SH-SY5Y (cell line): ENCODE data around the gene MUC5AC.

Experiments used
- GATA2 ChIP-seq: IDR thresholded peaks from 2 replicates; pipeline ENCODE4 v1.6.1; 2011; ENCODE audit warnings: mild to moderate bottlenecking, low read depth, low read length
- GATA3 ChIP-seq: IDR thresholded peaks from 2 replicates; pipeline ENCODE4 v1.6.1; 2011; ENCODE audit warnings: low read depth, mild to moderate bottlenecking, low read length, moderate library complexity

MUC5AC gene

DNA sequence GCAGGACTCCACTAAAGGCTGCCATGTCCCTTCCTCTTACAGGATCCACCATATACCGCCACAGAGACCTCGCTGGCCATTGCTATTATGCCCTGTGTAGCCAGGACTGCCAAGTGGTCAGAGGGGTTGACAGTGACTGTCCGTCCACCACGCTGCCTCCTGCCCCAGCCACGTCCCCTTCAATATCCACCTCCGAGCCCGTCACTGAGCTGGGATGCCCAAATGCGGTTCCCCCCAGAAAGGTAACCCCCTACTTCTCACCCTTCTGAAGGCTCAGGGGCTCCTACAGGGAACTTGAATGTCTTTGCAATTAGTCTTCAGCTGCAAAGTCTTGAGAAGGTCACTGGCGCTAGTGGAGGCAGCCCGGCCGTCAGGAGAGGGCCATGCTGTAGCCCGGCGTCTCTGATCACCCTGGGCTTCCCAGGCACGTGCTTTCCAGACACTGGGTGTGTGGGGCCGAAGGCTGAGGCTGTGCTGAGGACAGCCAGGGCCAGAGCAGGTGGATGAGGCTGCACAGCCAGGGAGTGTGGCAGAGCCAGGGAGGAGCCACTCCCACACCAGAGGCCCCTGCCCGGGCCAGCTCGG, 35.1 kb downstream of the MUC5AC start:
- TF ChIP-seq GATA2 (no peak), GATA3 (no peak)

DNA sequence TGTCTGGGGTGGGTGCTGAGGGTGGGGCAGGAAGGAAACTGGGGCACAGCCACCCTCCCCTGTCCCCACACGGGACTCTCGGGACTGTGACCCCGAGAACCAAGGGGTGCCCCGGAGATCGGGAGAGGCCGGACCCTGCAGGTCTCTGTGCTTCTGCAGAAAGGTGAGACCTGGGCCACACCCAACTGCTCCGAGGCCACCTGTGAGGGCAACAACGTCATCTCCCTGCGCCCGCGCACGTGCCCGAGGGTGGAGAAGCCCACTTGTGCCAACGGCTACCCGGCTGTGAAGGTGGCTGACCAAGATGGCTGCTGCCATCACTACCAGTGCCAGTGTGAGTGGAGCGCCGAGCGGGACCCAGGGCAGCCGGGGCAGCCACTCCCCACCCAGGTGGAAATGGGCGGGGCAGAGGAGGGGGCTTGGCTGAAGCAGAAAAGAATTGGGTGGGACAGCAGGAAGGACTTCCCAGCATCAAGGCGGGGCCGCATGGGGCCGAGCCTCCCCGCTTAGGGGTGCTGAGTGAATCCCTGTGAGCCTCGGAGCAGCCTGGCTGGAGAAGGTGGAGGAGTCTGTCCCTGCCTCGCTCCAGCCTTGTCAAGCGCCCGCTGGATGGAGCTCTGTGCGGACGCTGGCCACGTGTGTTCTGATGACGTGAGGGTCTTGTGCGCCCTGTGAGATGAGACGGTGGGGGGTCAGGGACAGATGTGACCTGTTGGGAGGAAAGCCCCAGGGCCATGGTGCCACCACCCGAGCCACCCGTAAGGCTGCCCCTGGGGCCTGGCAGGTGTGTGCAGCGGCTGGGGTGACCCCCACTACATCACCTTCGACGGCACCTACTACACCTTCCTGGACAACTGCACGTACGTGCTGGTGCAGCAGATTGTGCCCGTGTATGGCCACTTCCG, 35.8 kb downstream of the MUC5AC start:
- no peak for TF ChIP-seq GATA3

DNA sequence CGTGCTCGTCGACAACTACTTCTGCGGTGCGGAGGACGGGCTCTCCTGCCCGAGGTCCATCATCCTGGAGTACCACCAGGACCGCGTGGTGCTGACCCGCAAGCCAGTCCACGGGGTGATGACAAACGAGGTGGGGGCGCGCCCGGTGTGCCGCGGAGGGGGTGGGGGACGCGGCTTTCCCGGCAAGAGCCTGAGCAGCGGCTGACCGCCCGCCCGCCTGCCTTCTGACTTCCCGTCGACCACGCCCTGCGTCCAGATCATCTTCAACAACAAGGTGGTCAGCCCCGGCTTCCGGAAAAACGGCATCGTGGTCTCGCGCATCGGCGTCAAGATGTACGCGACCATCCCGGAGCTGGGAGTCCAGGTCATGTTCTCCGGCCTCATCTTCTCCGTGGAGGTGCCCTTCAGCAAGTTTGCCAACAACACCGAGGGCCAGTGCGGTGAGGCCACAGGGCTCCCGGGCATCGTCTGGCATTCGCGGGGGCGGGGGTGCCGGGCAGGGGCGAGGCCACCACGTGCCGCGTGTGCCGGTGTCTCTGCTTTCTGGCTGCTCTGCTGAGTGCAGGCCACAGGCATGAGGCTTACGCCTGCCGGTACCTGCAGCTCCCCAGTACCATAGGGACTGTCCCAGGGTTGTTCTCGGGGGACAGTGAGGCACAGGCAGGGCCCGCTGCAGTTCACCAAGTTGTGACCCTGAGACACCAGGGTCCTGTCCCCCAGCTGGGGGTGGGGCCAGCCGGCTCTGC, 36.7 kb downstream of the MUC5AC start:
- TF ChIP-seq GATA3: no peak
- TF ChIP-seq GATA2: no peak

DNA sequence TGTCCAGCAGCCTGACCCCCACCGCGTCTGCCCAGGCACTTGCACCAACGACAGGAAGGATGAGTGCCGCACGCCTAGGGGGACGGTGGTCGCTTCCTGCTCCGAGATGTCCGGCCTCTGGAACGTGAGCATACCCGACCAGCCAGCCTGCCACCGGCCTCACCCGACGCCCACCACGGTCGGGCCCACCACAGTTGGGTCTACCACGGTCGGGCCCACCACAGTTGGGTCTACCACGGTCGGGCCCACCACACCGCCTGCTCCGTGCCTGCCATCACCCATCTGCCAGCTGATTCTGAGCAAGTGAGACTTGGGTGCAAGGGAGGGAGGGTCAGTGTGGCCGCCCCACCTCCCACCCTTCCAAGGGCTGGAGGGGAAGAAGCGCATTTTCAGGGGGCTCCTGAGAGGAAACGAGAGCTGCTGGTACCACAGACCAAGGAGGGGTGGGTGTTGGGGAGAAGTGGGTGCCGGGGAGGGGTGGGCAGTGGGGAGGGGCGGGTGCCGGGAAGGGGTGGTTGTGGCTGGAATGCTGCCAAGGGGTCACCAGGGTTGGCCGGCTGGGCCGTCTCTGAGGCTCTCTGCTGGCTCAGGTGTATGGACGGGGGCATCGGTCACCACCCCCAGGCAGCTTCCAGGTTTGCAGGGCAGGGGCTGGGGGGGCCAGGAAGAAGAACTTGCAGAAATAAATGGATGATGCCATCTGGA, 37.4 kb downstream of the MUC5AC start:
- TF ChIP-seq GATA2: no peak
- no peak for TF ChIP-seq GATA3

DNA sequence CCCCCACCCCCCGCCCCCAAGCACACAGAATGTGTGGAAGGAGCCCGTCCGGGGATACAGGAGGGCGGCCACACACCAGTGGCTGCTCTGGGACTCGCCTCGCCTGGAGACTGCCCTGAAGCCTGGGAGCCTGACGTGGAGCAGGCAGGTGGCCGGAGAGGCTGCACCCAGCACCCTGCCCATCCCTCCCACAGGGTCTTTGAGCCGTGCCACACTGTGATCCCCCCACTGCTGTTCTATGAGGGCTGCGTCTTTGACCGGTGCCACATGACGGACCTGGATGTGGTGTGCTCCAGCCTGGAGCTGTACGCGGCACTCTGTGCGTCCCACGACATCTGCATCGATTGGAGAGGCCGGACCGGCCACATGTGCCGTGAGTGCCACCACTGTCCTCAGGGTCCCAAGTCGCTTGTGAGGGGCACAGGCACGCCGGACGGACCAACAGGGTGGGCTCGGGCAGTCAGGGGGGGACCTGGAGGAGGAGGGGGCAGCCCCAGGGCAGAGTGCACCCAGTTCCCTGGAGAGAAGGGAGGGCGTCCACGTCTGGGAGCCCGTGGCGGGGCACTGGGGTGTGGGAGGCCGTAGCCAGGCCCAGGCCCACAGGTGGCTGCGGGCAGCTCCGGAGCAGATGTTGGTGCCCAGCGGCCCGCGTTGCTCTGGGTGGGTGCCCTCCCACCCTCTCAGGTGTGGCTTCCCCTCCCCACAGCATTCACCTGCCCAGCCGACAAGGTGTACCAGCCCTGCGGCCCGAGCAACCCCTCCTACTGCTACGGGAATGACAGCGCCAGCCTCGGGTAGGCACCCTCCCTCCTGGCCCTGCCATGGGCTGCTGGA, 38.1 kb downstream of the MUC5AC start:
- TF ChIP-seq GATA2 (no peak), GATA3 (no peak)

DNA sequence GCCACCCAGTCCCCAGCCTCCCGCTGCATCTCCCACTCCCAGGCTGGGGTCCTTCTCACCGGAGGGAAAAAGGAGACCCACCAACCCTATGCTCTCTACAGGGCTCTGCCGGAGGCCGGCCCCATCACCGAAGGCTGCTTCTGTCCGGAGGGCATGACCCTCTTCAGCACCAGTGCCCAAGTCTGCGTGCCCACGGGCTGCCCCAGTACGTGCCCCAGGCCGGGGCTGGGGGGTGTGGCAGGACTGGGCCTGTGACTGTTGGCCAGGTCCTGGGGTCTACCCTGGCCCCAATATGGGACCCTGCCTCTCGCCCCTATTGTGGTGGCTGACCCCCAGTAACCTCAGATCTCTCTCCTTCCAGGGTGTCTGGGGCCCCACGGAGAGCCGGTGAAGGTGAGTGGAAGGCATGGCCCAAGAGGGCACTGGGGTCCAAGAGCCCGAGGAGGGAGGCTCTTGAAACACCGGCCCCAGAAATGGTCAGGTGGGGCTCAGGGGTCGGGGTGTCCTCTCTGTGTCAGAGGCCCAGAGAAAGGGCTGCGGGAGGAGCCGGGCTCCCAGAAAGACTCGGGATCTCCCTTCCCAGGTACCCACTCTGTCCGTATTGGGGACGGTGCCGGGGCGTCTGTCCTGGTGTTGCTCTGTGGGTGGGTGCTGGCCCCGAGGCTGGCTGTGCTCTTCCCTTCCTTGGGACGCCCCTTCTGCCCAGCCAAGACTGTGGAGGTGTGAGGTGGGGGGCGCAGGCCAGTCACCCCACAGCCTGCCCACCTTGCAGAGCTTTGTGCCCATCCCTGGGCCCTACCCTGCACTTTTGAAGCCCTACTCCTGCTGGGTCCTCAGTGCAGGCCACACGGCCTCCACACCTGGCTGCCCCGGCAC, 39.0 kb downstream of the MUC5AC start:
- TF ChIP-seq GATA3: no peak
- no peak for TF ChIP-seq GATA2

DNA sequence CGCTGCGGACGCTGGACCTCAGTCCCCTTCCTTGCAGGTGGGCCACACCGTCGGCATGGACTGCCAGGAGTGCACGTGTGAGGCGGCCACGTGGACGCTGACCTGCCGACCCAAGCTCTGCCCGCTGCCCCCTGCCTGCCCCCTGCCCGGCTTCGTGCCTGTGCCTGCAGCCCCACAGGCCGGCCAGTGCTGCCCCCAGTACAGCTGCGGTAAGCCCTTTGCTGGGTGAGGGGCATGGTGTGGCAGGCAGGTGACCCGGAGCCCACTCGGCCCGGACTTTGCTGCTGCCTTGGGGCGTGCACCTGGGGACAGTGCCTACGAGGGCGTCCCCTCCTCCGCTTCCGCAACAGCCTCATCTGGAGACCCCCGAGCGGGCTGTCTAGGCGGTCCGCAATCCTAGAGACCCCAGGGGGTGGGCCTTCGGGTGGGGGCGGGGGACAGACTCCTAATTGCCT, 39.7 kb downstream of the MUC5AC start:
- TF ChIP-seq GATA3 (no peak), GATA2 (no peak)

DNA sequence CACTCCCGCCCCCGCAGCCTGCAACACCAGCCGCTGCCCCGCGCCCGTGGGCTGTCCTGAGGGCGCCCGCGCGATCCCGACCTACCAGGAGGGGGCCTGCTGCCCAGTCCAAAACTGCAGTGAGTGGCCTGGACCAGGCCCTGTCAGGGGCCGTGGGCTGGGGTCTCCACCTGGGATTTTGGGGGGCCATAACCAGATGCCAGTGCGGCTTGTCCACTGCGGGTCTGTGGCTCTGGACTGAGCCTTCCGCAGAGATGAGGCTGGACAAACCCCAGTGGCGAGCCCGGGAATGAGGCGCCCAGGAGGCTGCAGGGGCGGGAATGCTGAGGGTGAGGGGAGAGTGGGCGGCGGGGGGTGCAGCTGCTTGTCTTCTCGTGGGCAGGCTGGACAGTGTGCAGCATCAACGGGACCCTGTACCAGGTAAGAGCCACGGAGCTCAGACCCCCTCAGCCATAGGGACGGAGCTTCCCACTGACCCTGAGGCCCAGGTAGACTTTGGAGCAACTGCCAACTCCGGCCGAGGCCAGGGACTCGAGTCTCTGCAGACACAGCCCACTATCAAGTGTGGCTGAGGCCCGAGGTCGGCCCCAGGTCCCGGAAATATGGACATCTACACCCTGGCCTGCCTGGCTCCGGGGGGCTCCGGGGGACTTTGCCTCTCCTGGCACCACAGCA, 40.3 kb downstream of the MUC5AC start:
- TF ChIP-seq GATA2: no peak
- no peak for TF ChIP-seq GATA3

DNA sequence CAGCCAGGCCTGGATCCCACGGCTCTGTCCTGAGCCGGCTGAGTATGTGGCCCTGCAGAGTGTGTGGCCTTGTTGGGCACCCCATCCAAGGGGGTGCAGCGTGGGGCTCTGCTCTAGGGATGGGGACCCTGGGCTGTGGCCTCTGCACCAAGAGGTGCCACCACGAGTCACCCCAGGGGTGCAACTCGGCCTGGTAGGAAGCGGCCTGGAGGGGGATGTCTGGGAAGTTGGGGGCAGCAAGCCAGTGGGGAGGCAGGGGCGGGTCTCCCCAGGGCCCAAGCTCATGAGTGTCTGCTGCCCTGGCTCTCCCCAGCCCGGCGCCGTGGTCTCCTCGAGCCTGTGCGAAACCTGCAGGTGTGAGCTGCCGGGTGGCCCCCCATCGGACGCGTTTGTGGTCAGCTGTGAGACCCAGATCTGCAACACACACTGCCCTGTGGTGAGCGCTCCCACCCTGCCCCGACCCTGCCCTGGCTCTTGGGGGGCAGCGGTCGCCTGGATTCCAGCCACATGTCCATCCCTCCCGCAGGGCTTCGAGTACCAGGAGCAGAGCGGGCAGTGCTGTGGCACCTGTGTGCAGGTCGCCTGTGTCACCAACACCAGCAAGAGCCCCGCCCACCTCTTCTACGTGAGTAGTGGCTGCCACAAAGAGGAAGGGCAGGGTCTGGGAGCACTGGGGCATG, 40.9 kb downstream of the MUC5AC start:
- no peak for TF ChIP-seq GATA2
- no peak for TF ChIP-seq GATA3

DNA sequence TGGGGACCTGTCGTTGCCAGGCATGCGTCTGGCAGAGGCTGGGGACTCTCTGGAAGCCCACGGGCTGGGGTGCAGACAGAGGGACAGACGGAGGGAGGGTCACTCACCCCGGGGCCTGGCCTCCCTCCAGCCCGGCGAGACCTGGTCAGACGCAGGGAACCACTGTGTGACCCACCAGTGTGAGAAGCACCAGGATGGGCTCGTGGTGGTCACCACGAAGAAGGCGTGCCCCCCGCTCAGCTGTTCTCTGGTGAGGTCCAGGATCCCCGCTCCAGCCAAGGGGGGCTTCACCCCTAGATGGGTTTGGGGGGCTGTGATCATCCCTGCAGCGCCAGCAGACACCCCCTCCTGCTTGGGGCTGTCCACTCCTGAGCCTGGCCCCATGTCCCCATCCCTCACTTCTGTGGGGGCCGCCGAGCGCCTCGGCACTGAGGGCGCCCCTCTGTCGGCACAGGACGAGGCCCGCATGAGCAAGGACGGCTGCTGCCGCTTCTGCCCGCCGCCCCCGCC, 41.5 kb downstream of the MUC5AC start:
- TF ChIP-seq GATA2: no peak
- no peak for TF ChIP-seq GATA3

DNA sequence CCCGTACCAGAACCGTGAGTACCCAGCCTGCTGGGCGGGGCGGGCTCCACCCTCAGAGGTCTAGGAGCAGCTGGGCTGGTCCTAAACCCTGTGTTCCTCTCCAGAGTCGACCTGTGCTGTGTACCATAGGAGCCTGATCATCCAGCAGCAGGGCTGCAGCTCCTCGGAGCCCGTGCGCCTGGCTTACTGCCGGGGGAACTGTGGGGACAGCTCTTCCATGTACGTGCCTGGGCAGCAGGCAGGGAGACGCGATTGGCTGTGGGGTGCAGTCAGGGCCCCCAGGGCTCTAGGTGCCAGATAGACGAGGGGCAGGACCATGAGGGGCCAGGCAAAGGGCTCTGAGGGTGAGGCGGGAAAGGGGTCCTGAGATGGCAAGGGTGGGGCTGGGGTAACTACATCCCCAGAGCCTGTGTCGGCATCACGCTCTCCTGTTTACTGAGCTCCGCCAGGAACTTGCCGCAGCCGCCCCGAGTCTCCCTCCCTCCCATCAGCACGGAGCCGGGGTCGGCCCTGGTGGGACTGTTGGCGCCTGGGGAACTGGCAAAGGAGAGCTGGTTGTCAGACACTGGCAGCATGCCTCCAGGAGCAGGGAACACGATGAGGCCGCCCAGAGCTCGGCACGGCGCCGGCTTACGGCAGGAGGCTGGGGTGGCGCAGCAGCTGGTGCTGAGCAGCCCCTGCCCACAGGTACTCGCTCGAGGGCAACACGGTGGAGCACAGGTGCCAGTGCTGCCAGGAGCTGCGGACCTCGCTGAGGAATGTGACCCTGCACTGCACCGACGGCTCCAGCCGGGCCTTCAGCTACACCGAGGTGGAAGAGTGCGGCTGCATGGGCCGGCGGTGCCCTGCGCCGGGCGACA, 42.2 kb downstream of the MUC5AC start:
- TF ChIP-seq GATA3 (no peak), GATA2 (no peak)
